Mesenteric fat pad (tissue), 1 donor: ENCODE measurements around the gene ADAMTSL3. TPM values are rescaled to one million over a fixed set of nuclear protein-coding genes. Genes with fewer than 3 reads are reported as not detected.

ENCODE experiments used
- DNase-seq: peaks from one replicate; pipeline ENCODE4 v3.0.0-alpha.2; 2020; ENCODE audit warnings: low spot score
- total RNA-seq: library from RNA; stranded (reverse); fragmentation: NEBNext Ultra II Directional; extraction: Animal tissue kit (Norgen Biotek cat#: 25700); gene quantifications from one replicate; pipeline ENCODE4 v1.2.1, GENCODE V29; 2021
- donor health status: DM: yes; HTN: yes; CAD: no.

ADAMTSL3 gene
- total RNA-seq, 1 donor from 2014 or later, result 5.8 TPM

GRCh38 chr15:83866692-83867091 lies 212.8 kb downstream of the ADAMTSL3 start:
- DNase-seq, result no peak

DNA sequence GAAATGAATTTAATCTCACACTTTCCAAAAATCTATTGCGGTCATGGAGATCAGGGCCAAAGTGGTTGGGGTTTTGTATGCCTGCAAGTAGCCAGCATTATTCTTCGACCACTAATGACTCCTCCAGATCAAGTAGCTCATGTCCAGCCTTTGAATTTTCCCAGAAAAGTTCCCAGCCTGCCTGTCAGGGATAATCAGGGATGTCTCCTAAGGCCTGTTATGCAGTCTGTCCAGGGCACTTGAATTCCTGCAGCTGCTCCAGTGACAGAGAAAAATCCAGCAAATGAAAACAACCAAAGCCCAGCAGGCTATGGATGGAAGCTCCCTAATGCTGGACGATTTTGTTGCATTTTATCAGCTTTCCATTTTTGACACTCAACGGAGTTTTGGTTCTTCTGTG lies 215.4 kb downstream of the ADAMTSL3 start:
- no peak for DNase-seq

DNA sequence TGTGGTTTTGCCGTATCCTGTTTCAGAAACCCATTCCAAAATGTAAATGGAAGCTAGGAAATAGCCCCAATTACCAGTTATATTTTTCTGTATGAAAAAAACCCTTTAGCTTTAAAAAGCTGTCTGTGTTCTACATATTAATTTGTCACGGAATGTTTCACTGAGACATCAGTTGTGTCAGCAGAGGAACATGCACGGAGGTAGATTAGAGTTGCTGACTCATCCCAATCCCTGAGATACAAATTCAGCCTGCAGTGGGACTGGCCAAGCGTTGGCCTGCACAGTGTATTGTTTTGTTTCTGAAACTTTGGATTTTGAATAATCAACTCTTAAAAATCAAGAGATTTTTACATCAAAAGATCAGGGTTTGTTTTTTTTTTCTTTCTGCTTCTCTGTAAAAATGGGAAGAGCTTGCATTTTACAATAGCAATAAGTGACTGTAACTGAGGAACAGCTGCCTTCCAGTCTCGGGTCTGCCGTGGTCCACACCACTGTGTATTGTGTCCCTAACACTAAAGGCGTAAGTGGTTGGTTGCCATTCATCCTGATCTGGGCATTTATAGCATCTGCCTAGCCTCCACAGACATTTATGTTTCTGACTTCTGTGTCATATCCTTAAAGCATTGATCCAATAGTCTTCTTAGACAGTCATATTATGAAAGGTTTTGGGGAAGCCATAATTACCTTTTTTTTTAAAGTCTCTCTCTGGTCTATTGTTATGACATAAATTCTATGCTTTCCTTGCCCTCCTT lies 218.1 kb downstream of the ADAMTSL3 start:
- no peak for DNase-seq

- DNase-seq, result no peak
Observed at GRCh38 chr15:83873966-83874365, 220.0 kb downstream of the ADAMTSL3 start.

- DNase-seq, result no peak
Observed at GRCh38 chr15:83880529-83880928, 226.6 kb downstream of the ADAMTSL3 start.

DNA sequence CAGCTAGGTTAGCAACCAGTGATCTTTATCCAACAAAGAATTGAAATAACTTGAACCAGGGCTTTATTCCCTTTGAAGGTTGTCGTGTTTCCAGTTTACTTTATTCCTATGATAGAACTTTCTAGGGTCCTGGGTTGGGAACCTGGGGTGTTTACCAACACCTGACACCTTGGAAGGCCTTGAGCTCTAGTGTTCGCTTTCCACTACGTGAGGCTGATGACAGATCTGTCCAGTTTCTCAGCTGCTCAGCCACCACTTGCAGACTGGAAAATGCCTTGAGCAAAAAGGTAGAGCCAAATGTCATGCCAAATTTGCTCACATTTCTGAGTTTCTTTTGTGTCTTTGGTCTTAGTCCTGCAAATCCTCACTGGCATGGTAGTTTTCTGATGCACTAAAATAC lies 227.2 kb downstream of the ADAMTSL3 start:
- DNase-seq, result no peak

DNA sequence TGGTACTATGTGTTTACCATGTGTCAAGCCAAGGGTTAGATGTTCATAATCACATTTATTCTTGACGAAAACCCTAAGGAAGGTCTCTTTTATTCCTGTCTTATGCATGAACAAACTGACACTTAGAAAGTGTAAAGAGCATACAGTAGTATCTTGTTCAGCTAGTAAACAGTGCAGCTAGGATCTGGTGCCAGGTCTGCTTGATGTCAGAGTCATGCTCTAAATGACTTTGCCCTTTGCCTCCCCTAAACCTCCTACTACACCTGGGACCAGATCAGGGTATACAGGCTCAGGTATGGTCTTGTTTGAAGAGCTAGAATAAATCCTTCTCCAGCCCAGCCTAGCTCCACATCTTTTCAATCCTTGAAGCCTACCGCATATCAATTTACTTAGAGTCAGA lies 232.4 kb downstream of the ADAMTSL3 start:
- DNase-seq, result no peak

- no peak for DNase-seq
Observed at GRCh38 chr15:83887404-83887803, 233.5 kb downstream of the ADAMTSL3 start.

- DNase-seq, result no peak
Observed at GRCh38 chr15:83887961-83888360, 234.0 kb downstream of the ADAMTSL3 start.

GRCh38 chr15:83889995-83890394 lies 236.1 kb downstream of the ADAMTSL3 start:
- no peak for DNase-seq

GRCh38 chr15:83890587-83890986 lies 236.7 kb downstream of the ADAMTSL3 start:
- no peak for DNase-seq

DNA sequence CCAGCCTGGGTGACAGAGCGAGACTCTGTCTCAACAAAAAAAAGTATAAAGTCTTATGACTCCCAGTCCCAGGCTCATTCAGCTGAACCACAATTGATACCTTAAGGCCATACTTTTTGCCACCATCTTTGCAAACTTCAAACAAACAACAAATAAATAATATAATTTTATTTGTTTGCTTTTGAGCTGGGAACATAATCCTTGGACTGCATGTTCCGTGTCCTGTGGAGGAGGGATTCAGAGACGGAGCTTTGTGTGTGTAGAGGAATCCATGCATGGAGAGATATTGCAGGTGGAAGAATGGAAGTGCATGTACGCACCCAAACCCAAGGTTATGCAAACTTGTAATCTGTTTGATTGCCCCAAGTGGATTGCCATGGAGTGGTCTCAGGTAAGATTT lies 238.6 kb downstream of the ADAMTSL3 start:
- no peak for DNase-seq

DNA sequence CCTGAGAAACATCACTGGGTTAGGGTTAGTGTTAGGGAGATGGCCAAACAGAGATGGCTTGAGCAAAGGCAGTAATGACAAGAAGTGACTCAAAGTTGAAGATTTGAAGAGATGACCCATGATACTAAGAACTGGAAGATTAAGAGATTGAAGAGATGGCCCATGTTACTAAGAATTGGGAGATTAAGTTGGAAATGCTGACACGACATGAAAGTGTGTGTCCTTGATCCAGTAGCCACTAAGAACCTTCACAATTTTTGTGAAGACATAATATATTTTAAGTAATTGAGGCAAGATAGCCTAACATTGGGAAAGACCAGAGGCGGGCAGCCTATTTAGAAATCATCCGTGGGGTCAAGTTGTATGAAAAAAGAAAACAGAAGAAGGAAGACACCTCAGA lies 239.4 kb downstream of the ADAMTSL3 start:
- DNase-seq, result no peak

- no peak for DNase-seq
Observed at GRCh38 chr15:83897037-83897436, 243.1 kb downstream of the ADAMTSL3 start.

DNA sequence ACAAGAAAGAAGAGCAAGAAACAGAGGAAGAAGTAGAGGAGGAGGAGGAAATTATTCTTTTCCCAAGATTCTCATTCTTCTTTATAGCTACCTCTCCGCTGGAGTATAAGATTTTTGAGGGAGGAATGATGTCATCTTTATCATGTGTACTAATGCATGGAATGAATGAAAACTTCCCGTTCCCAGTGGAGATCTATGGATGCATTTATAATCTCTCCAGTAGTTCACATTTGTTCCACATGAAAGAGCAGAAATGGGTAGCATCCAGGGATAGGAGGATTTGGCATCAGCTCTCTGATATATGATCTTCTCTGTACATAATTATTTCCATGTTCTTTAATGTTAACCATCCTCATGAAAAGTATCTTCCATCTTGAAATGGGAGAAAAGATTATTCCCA lies 244.4 kb downstream of the ADAMTSL3 start:
- DNase-seq, result no peak

DNA sequence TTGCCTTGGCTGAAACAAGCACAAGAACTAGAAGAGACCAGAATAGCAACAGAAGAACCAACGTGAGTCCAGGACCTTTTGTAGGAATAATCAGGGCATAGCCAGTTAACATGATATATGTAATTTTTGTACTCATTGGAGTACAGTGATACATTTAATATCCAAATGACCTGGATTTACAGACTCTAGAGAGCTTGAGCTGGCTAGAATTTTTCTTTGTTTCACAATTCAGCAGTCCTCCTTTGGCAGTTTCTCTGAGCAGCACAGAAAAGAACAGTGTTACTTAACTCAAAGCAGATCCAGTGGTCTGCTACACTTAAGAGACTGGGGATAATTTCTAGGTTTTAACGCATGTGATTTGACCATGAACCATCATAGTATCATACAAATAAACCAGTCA lies 245.7 kb downstream of the ADAMTSL3 start:
- DNase-seq, result no peak

DNA sequence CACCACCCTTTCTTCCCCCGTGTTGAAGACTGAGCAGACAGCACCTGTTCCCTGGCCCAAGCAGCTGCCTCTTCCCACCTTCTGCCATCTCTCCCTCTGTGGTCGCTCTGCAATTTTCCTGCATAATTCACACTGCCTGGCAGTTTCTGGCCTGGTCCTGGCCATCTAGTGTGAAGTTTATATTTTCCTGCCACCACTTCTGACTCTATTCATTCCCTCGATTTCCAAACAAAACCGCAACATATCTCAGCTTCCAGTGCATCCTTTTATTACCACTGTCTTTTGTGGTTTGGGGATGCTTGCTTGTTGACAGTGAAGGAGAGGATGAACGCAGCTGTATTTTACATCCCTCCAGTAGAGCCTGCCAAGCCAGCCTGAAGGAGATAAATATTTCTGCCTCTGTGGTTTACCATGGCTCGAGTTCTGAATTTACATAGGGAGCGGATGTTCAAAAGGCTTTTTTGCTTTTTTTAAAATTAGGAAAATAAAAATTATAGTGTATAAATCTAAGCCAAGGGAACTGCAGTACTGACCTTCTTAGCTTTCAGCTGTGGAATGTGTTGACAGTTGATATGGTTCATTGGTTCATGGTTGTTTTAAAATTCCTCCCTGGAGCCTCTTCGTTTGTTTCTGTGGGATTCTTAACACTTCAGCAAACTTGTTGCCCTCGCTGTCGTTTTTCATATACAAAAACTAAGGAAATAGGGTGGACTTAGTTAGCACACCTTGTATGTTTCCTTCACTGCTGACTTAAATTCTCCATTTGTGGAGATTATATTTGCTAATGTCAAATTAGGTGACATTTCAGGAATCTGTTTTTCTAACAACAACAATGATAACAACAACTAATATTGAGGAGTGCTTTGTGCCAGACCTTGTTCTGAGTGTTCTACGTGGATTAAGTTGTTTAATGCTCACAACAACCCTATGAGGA lies 250.5 kb downstream of the ADAMTSL3 start:
- no peak for DNase-seq

DNA sequence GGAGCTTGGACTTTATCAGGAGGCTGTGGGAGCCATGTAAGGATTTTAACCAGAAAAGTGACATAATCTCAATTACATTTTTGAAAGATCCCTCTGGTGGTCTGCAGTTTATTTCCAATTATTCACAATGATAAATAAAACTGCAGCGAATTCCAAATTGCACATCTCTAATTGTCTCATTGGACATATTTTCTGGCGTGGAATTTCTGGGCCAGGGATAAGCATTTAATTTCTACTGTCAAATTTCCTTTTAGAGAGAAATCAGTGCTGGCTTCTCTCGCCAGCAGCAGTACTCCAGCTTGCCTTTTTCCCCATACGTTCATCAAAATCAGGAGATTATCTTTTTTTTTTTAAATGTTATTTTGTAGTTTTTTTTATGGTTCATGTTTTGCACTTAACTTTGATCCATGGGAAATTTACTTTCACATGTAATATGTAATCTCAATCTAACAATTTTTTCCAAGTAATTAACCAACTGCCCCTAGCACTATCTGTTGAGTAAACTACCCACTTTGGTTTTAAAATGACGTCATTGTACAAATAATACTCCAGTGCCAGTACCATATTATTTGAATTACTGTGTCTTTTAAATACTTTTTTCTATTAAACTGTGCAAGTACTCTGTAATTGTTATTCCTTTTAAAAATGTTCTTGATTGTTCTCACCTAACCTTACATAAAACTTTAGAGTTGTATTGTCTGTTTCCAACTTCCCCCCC lies 251.8 kb downstream of the ADAMTSL3 start:
- DNase-seq, result no peak

GRCh38 chr15:83911345-83911744 lies 257.4 kb downstream of the ADAMTSL3 start:
- no peak for DNase-seq

DNA sequence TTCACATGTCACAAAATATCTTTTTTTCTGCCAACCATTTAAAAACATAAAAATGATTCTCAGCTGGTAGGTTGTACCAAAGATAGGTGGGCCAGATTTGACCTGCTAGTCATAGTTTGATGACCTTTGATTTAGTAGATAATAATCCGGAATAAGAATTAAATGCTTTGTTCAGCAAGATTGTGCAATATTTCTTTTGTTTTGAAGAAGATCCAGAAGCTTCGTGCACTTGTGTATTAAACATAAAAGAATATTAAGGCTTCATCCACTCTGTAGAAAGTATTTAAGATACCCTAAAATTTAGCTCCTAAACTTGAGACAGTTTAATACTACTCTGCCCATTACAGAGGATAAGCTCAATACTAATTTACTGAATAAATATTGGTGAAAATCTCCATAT lies 258.4 kb downstream of the ADAMTSL3 start:
- DNase-seq, result no peak

GRCh38 chr15:83913034-83913632 lies 259.2 kb downstream of the ADAMTSL3 start:
- DNase-seq, result no peak
